Subcutaneous abdominal adipose tissue (tissue), 5 donors: ENCODE measurements around the gene NNAT.
"Not testable (repeated sequence)": the region's sequence is repeated elsewhere in the genome, so short reads cannot be mapped to it uniquely, and the experiment has no call there.

ENCODE experiments used
- H3K27ac ChIP-seq: one replicate; pipeline ENCODE4 v1.7.0; 2013; ENCODE audit warnings: low read depth, mild to moderate bottlenecking, inconsistent platforms, low read length, moderate library complexity
- H3K27me3 ChIP-seq, 5 donors: one replicate each; pipeline ENCODE4 v1.7.0; 2013; ENCODE audit warnings: low read length in 5 of 5, inconsistent platforms in 1 of 5; ENCODE audit not compliant: control insufficient read depth in 5 of 5, insufficient read depth in 4 of 5
- H3K36me3 ChIP-seq, 5 donors: one replicate each; pipeline ENCODE4 v1.7.0; 2013; ENCODE audit warnings: low read length in 5 of 5; ENCODE audit not compliant: control insufficient read depth in 5 of 5, insufficient read depth in 5 of 5
- H3K4me1 ChIP-seq, 5 donors: one replicate each; pipeline ENCODE4 v1.7.0; 2013; ENCODE audit warnings: low read length in 5 of 5, mild to moderate bottlenecking in 3 of 5, moderate library complexity in 1 of 5; ENCODE audit not compliant: control insufficient read depth in 5 of 5, insufficient read depth in 5 of 5
- H3K4me3 ChIP-seq, 5 donors: one replicate each; pipeline ENCODE4 v1.7.0; 2013; ENCODE audit warnings: low read length in 5 of 5, low read depth in 1 of 5
- H3K9ac ChIP-seq, 5 donors: one replicate each; pipeline ENCODE4 v1.7.0; 2013; ENCODE audit warnings: low read length in 5 of 5, mild to moderate bottlenecking in 4 of 5, moderate library complexity in 3 of 5
- H3K9me3 ChIP-seq, 5 donors: one replicate each; pipeline ENCODE4 v1.7.0; 2013; ENCODE audit warnings: low read length in 5 of 5; ENCODE audit not compliant: control insufficient read depth in 5 of 5
- donor health status: healthy.
- donor health status: healthy.
- donor health status: healthy.
- donor health status: healthy.
- donor health status: healthy.

Gene NNAT

GRCh38 chr20:37480919-37481318 lies 40.1 kb upstream of the NNAT start:
- Histone ChIP-seq H3K4me3 (no peak overlapping the region), H3K36me3 (no peaks in the 10 kb centered on the region), H3K27ac (peak overlapping the region; percentile 63), H3K4me1 (peaks cover 7 to 51% (median 39%) of the 10 kb centered on the region in 5 donors), H3K9me3 (no peaks in the 10 kb centered on the region), H3K9ac (peak overlapping the region in 1 of 5 donors; percentile 42), H3K27me3 (no peaks in the 10 kb centered on the region)

- peaks cover 7 to 49% (median 36%) of the 10 kb centered on the region in 5 donors for H3K4me1 ChIP-seq
- H3K27ac ChIP-seq, result no peak overlapping the region
These were observed 39.4 kb upstream of the NNAT start for GRCh38 chr20:37481610-37482009.

GRCh38 chr20:37484331-37484730 lies 36.7 kb upstream of the NNAT start:
- Histone ChIP-seq H3K4me3 (no peak overlapping the region), H3K27me3 (no peaks in the 10 kb centered on the region), H3K9me3 (no peaks in the 10 kb centered on the region), H3K4me1 (peaks cover 5 to 28% (median 20%) of the 10 kb centered on the region in 5 donors), H3K27ac (no peak overlapping the region), H3K9ac (no peak overlapping the region), H3K36me3 (no peaks in the 10 kb centered on the region)

More at GRCh38 chr20:37481610-37482009, 39.4 kb upstream of the NNAT start:
- Histone ChIP-seq H3K36me3 (no peaks in the 10 kb centered on the region), H3K9me3 (no peaks in the 10 kb centered on the region), H3K27me3 (no peaks in the 10 kb centered on the region), H3K9ac (no peak overlapping the region), H3K4me3 (no peak overlapping the region)

GRCh38 chr20:37486209-37486608 lies 34.8 kb upstream of the NNAT start:
- not testable (repeated sequence) for H3K27me3 ChIP-seq, H3K9ac ChIP-seq, H3K27ac ChIP-seq, H3K4me3 ChIP-seq, H3K36me3 ChIP-seq, H3K9me3 ChIP-seq
- H3K4me1 ChIP-seq, result peaks cover under 1 to 15% (median 4%) of the 10 kb centered on the region in 5 donors

GRCh38 chr20:37490663-37491350 lies 30.2 kb upstream of the NNAT start:
- H3K27me3 ChIP-seq, result no peaks in the 10 kb centered on the region
- H3K9ac ChIP-seq, result no peak overlapping the region
- peaks cover 0 to 23% (median 6%) of the 10 kb centered on the region in 5 donors for H3K36me3 ChIP-seq
- H3K4me3 ChIP-seq, result no peak overlapping the region
- peaks cover 0 to 7% (median 0%) of the 10 kb centered on the region in 5 donors for H3K4me1 ChIP-seq
- no peak overlapping the region for H3K27ac ChIP-seq
- H3K9me3 ChIP-seq, result peaks cover 0 to 4% (median 0%) of the 10 kb centered on the region in 5 donors

- no peak overlapping the region for H3K9ac ChIP-seq
- no peak overlapping the region for H3K4me3 ChIP-seq
- peaks cover 0 to 4% (median 0%) of the 10 kb centered on the region in 5 donors for H3K9me3 ChIP-seq
- peaks cover under 1 to 23% (median 6%) of the 10 kb centered on the region in 5 donors for H3K36me3 ChIP-seq
- H3K27me3 ChIP-seq, result no peaks in the 10 kb centered on the region
- no peaks in the 10 kb centered on the region for H3K4me1 ChIP-seq
- H3K27ac ChIP-seq, result no peak overlapping the region
These were observed 28.9 kb upstream of the NNAT start for GRCh38 chr20:37492096-37492625.

- Histone ChIP-seq H3K27ac (no peak overlapping the region), H3K9me3 (peaks cover 0 to 4% (median 0%) of the 10 kb centered on the region in 5 donors), H3K9ac (no peak overlapping the region), H3K36me3 (peaks cover 3 to 23% (median 6%) of the 10 kb centered on the region in 5 donors), H3K27me3 (no peaks in the 10 kb centered on the region), H3K4me3 (no peak overlapping the region), H3K4me1 (no peaks in the 10 kb centered on the region)
These were observed 28.1 kb upstream of the NNAT start for GRCh38 chr20:37492945-37493344.

GRCh38 chr20:37494301-37494700 lies 26.7 kb upstream of the NNAT start:
- no peak overlapping the region for H3K27ac ChIP-seq
- peaks cover 0 to 4% (median 0%) of the 10 kb centered on the region in 5 donors for H3K9me3 ChIP-seq
- no peaks in the 10 kb centered on the region for H3K27me3 ChIP-seq
- no peaks in the 10 kb centered on the region for H3K4me1 ChIP-seq
- no peak overlapping the region for H3K4me3 ChIP-seq
- no peak overlapping the region for H3K9ac ChIP-seq
- peaks cover 3 to 23% (median 6%) of the 10 kb centered on the region in 5 donors for H3K36me3 ChIP-seq

GRCh38 chr20:37494796-37495195 lies 26.3 kb upstream of the NNAT start:
- H3K4me1 ChIP-seq, result no peaks in the 10 kb centered on the region
- H3K9ac ChIP-seq, result no peak overlapping the region
- H3K27me3 ChIP-seq, result no peaks in the 10 kb centered on the region
- no peak overlapping the region for H3K27ac ChIP-seq
- peaks cover 0 to 4% (median 0%) of the 10 kb centered on the region in 5 donors for H3K9me3 ChIP-seq
- no peak overlapping the region for H3K4me3 ChIP-seq
- H3K36me3 ChIP-seq, result peaks cover 3 to 23% (median 6%) of the 10 kb centered on the region in 5 donors

GRCh38 chr20:37498066-37498665 lies 22.9 kb upstream of the NNAT start:
- Histone ChIP-seq H3K27ac (no peak overlapping the region), H3K27me3 (no peaks in the 10 kb centered on the region), H3K9ac (no peak overlapping the region), H3K36me3 (peaks cover 3 to 21% (median 11%) of the 10 kb centered on the region in 5 donors), H3K9me3 (no peaks in the 10 kb centered on the region), H3K4me1 (no peaks in the 10 kb centered on the region), H3K4me3 (no peak overlapping the region)
